Measurements from ENCODE around the gene ATP1A1.

Gene ATP1A1

GRCh38 chr1:116440731-116441130 is 67.7 kb downstream of the ATP1A1 start:
- no peak for DNase-seq (ENCODE audit: low read depth)

- DNase-seq (ENCODE audit: low read depth): no peak
Observed at GRCh38 chr1:116445534-116445933, 72.5 kb downstream of the ATP1A1 start.

- no peak for DNase-seq (ENCODE audit: low read depth)
Observed at GRCh38 chr1:116446686-116447085, 73.6 kb downstream of the ATP1A1 start.

GRCh38 chr1:116448785-116449385 is 75.8 kb downstream of the ATP1A1 start:
- no peak for DNase-seq (ENCODE audit: low read depth)

- DNase-seq (ENCODE audit: low read depth): no peak
Observed at GRCh38 chr1:116449578-116449977, 76.5 kb downstream of the ATP1A1 start.

- no peak for DNase-seq (ENCODE audit: low read depth)
Observed at GRCh38 chr1:116451702-116452101, 78.7 kb downstream of the ATP1A1 start.

- no peak for DNase-seq (ENCODE audit: low read depth)
Observed at GRCh38 chr1:116453481-116453880, 80.4 kb downstream of the ATP1A1 start.

- no peak for DNase-seq (ENCODE audit: low read depth)
Observed at GRCh38 chr1:116453906-116454305, 80.9 kb downstream of the ATP1A1 start.

All from activated T-cell treated with anti-CD3 and anti-CD28 coated beads for 48 hours (primary cell).